T47D (cell line): Measurements from ENCODE around the gene MOSPD3.
A peak's percentile ranks its signal among the peaks of the same experiment; 100 is the strongest.
"Not testable (repeated sequence)": the region's sequence is repeated elsewhere in the genome, so short reads cannot be mapped to it uniquely, and the experiment has no call there.

Source experiments
- DNase-seq, 2 experiments: peaks; one replicate each; pipeline versions ENCODE4 v3.0.0 to v3.0.0-alpha.2; 2011 to 2012; ENCODE audit warnings: low read depth in 1 of 2, low spot score in 1 of 2
- JUND ChIP-seq: IDR thresholded peaks from 2 replicates; pipeline ENCODE4 v1.6.1; 2012; ENCODE audit warnings: low read depth
- in situ Hi-C: cut with HindIII; loops from 2 replicates; pipeline ENCODE4 v1.10.0; 2016; ENCODE audit warnings: low sequenced_read_pairs, low pct_unique_long_range_greater_than_20kb

MOSPD3 gene

GRCh38 chr7:100611983-100612729 lies at the start of gene MOSPD3:
Gene MOSPD3 (plus strand): TSS chr7:100612540. CDS start chr7:100612792, 252 bp downstream.
- DNase-seq, result peak; percentile 97 to 98
- in situ Hi-C loops, result no loop called here
- no peak for TF ChIP-seq JUND

GRCh38 chr7:100563100-100563564 lies 49.2 kb upstream of the MOSPD3 start:
- DNase-seq, result no peak
- in situ Hi-C loops, result no loop called here
- no peak for TF ChIP-seq JUND

GRCh38 chr7:100563809-100564400 lies 48.4 kb upstream of the MOSPD3 start:
- DNase-seq, result peak; percentile 68 to 72
- in situ Hi-C loops, result no loop called here
- no peak for TF ChIP-seq JUND

- DNase-seq, in situ Hi-C loops: not testable (repeated sequence)
These were observed 47.9 kb upstream of the MOSPD3 start for GRCh38 chr7:100564405-100564804.

GRCh38 chr7:100565133-100565571 lies 47.2 kb upstream of the MOSPD3 start:
- in situ Hi-C loops, result no loop called here
- TF ChIP-seq JUND, result no peak
- no peak for DNase-seq

- no peak for TF ChIP-seq JUND
- in situ Hi-C loops, result no loop called here
- DNase-seq, result no peak
These were observed 46.3 kb upstream of the MOSPD3 start for GRCh38 chr7:100566018-100566531.

GRCh38 chr7:100567031-100567730 lies 45.2 kb upstream of the MOSPD3 start:
- DNase-seq, result no peak
- in situ Hi-C loops, result no loop called here
- TF ChIP-seq JUND, result no peak

GRCh38 chr7:100567751-100568175 lies 44.6 kb upstream of the MOSPD3 start:
- no peak for TF ChIP-seq JUND
- in situ Hi-C loops, result no loop called here
- DNase-seq, result no peak

- no peak for DNase-seq
- in situ Hi-C loops, result no loop called here
- TF ChIP-seq JUND, result no peak
These were observed 44.0 kb upstream of the MOSPD3 start for GRCh38 chr7:100568176-100568895.

- TF ChIP-seq JUND, result no peak
- DNase-seq, result no peak
- in situ Hi-C loops, result no loop called here
These were observed 43.2 kb upstream of the MOSPD3 start for GRCh38 chr7:100568896-100569844.
